H1 (cell line): ENCODE data around the gene GRB7. TPM values are rescaled to one million over a fixed set of nuclear protein-coding genes. Genes with fewer than 3 reads are reported as not detected.

Experiments used
- CTCF ChIA-PET: fragments of 300-600 bp; sonication (Branson Sonifier 250); formaldehyde crosslinking; loops from one replicate; lab custom pipeline; 2021; ENCODE audit not compliant: partially characterized antibody; lab: Charles Lee
- POLR2A ChIA-PET: fragments of 300-600 bp; sonication (Branson Sonifier 250); formaldehyde crosslinking; loops from one replicate; lab custom pipeline; 2021; ENCODE audit warnings: inconsistent platforms; ENCODE audit not compliant: partially characterized antibody; lab: Charles Lee
- DNase-seq, 2 experiments: peaks; one replicate each; pipeline versions ENCODE4 v3.0.0 to v3.0.0-alpha.2; 2010 to 2022; ENCODE audit warnings: low spot score in 2 of 2, low read depth in 1 of 2, mixed read lengths in 1 of 2
- FAIRE-seq: peaks from 2 replicates; lab custom pipeline; 2011; peaks lifted over from hg19 to GRCh38; lab: Jason Lieb, UNC
- H2AFZ ChIP-seq: 2 replicates; pipeline ENCODE4 v1.8.1; 2012; ENCODE audit warnings: low read length, inconsistent platforms
- H2AK5ac ChIP-seq: 2 replicates; pipeline ENCODE4 v1.6.1; 2013; ENCODE audit warnings: low read depth, low read length
- H2BK120ac ChIP-seq: replicated peaks from 2 replicates; pipeline ENCODE3; 2013; ENCODE audit warnings: low read depth, low read length, inconsistent platforms
- H2BK12ac ChIP-seq: 2 replicates; pipeline ENCODE4 v1.6.1; 2013; ENCODE audit warnings: low read depth, low read length
- H2BK15ac ChIP-seq: 2 replicates; pipeline ENCODE4 v1.6.1; 2013; ENCODE audit warnings: low read length
- H2BK20ac ChIP-seq: 2 replicates; pipeline ENCODE4 v1.6.1; 2013; ENCODE audit warnings: low read length
- H2BK5ac ChIP-seq: 2 replicates; pipeline ENCODE4 v1.6.1; 2013; ENCODE audit warnings: low read depth, low read length
- H3K14ac ChIP-seq: 2 replicates; pipeline ENCODE4 v1.6.1; 2013; ENCODE audit warnings: inconsistent platforms; ENCODE audit not compliant: insufficient read length
- H3K18ac ChIP-seq: 2 replicates; pipeline ENCODE4 v1.6.1; 2013; ENCODE audit warnings: low read length; ENCODE audit errors: extremely low read depth
- H3K23ac ChIP-seq: 2 replicates; pipeline ENCODE4 v1.6.1; 2013; ENCODE audit warnings: inconsistent platforms; ENCODE audit not compliant: insufficient read length
- H3K23me2 ChIP-seq: 2 replicates; pipeline ENCODE4 v1.6.1; 2013; ENCODE audit warnings: low read depth, low read length
- H3K27ac ChIP-seq: 2 replicates; pipeline ENCODE4 v1.6.1; 2011; ENCODE audit warnings: low read depth, low read length, inconsistent platforms
- H3K27me3 ChIP-seq, 4 experiments: replicated peaks in 1 of 4; 1 replicate in 1 of 4; 2 replicates in 3 of 4; pipeline versions ENCODE4 v1.6.1 to v1.8.1; 2011 to 2013; ENCODE audit warnings: low read length in 3 of 4, mild to moderate bottlenecking in 3 of 4, inconsistent platforms in 2 of 4, mixed read lengths in 2 of 4, moderate library complexity in 1 of 4; ENCODE audit not compliant: control insufficient read depth in 3 of 4, insufficient read depth in 3 of 4; ENCODE audit errors: extremely low read depth in 1 of 4
- H3K36me3 ChIP-seq, 4 experiments: 2 replicates each; pipeline versions ENCODE4 v1.6.1 to v1.8.1; 2011 to 2013; ENCODE audit warnings: mild to moderate bottlenecking in 4 of 4, low read length in 3 of 4, moderate library complexity in 2 of 4, control low read depth in 1 of 4, inconsistent platforms in 1 of 4; ENCODE audit not compliant: insufficient read depth in 4 of 4, control insufficient read depth in 2 of 4
- H3K4ac ChIP-seq: replicated peaks from 2 replicates; pipeline ENCODE3; 2013; ENCODE audit warnings: low read length, low read depth, mixed read lengths, inconsistent platforms; ENCODE audit not compliant: insufficient read length
- H3K4me1 ChIP-seq, 4 experiments: replicated peaks in 1 of 4; 1 replicate in 1 of 4; 2 replicates in 3 of 4; pipeline versions ENCODE4 v1.6.1 to v1.8.1; 2011 to 2013; ENCODE audit warnings: low read length in 3 of 4, inconsistent platforms in 2 of 4, mixed read lengths in 1 of 4; ENCODE audit not compliant: insufficient read depth in 4 of 4, control insufficient read depth in 3 of 4
- H3K4me2 ChIP-seq, 2 experiments: 2 replicates each; pipeline versions ENCODE4 v1.6.1 to v1.8.1; 2011 to 2013; ENCODE audit warnings: low read depth in 2 of 2, low read length in 2 of 2, control low read depth in 1 of 2, inconsistent platforms in 1 of 2, mild to moderate bottlenecking in 1 of 2; ENCODE audit not compliant: insufficient read depth in 1 of 2
- H3K4me3 ChIP-seq, 4 experiments: fragments of 200-600, 300-600 bp in 1 of 4; sonication (generic), shearing (Covaris generic), sonication (Bioruptor Twin) in 1 of 4; 2 replicates each; pipeline versions ENCODE4 v1.5.1 to v1.8.1; 2011 to 2016; ENCODE audit warnings: low read length in 4 of 4, low read depth in 3 of 4, control low read depth in 2 of 4, inconsistent platforms in 2 of 4, mild to moderate bottlenecking in 2 of 4, mixed read lengths in 1 of 4, moderate library complexity in 1 of 4; ENCODE audit not compliant: insufficient read depth in 2 of 4; ENCODE audit errors: extremely low read depth in 1 of 4
- H3K56ac ChIP-seq: replicated peaks from 2 replicates; pipeline ENCODE3; 2013; ENCODE audit warnings: low read depth, mild to moderate bottlenecking, mixed read lengths, low read length, inconsistent platforms; ENCODE audit not compliant: insufficient read length
- H3K79me1 ChIP-seq: 2 replicates; pipeline ENCODE4 v1.6.1; 2013; ENCODE audit warnings: low read depth, low read length, control low read depth
- H3K79me2 ChIP-seq, 2 experiments: 2 replicates each; pipeline versions ENCODE4 v1.6.1 to v1.8.1; 2012 to 2013; ENCODE audit warnings: low read length in 2 of 2, mild to moderate bottlenecking in 2 of 2, inconsistent platforms in 1 of 2; ENCODE audit not compliant: insufficient read depth in 2 of 2, control insufficient read depth in 1 of 2
- H3K9ac ChIP-seq, 4 experiments: replicated peaks in 1 of 4; 1 replicate in 1 of 4; 2 replicates in 3 of 4; pipeline versions ENCODE4 v1.6.1 to v1.8.1; 2011 to 2013; ENCODE audit warnings: low read depth in 3 of 4, low read length in 3 of 4, control low read depth in 2 of 4, mild to moderate bottlenecking in 2 of 4, moderate library complexity in 2 of 4, inconsistent platforms in 1 of 4; ENCODE audit errors: extremely low read depth in 1 of 4
- H3K9me3 ChIP-seq, 2 experiments: 2 replicates each; pipeline versions ENCODE4 v1.6.1 to v1.8.1; 2012 to 2013; ENCODE audit warnings: mild to moderate bottlenecking in 2 of 2, moderate library complexity in 2 of 2, control low read depth in 1 of 2, inconsistent platforms in 1 of 2, low read depth in 1 of 2, low read length in 1 of 2, mixed read lengths in 1 of 2; ENCODE audit not compliant: insufficient read depth in 2 of 2
- H4K20me1 ChIP-seq, 2 experiments: replicated peaks in 1 of 2; 2 replicates each; pipeline versions ENCODE3 to v1.8.1; 2011 to 2013; ENCODE audit warnings: inconsistent platforms in 2 of 2, low read length in 2 of 2, mild to moderate bottlenecking in 1 of 2; ENCODE audit not compliant: insufficient read depth in 2 of 2, control insufficient read depth in 1 of 2
- H4K5ac ChIP-seq: 2 replicates; pipeline ENCODE4 v1.6.1; 2013; ENCODE audit warnings: low read length, low read depth, mixed read lengths, inconsistent platforms; ENCODE audit not compliant: insufficient read length
- H4K8ac ChIP-seq: 2 replicates; pipeline ENCODE4 v1.8.0; 2013; ENCODE audit warnings: mild to moderate bottlenecking, moderate library complexity, low read length, inconsistent platforms; ENCODE audit not compliant: insufficient read depth; ENCODE audit errors: extremely low read depth
- H4K91ac ChIP-seq: replicated peaks from 2 replicates; pipeline ENCODE3; 2013; ENCODE audit warnings: low read length, mixed read lengths, inconsistent platforms; ENCODE audit not compliant: insufficient read length
- CBX8 ChIP-seq: fragments of 300-800, 300-1000 bp; sonication (generic); IDR thresholded peaks from 2 replicates; pipeline ENCODE4 v1.7.1; 2016; ENCODE audit warnings: low read depth, low read length, borderline replicate concordance
- CTBP2 ChIP-seq: IDR thresholded peaks from 2 replicates; pipeline ENCODE4 v1.7.0; 2011; ENCODE audit warnings: borderline replicate concordance, mild to moderate bottlenecking, moderate library complexity, mixed read lengths, low read length; ENCODE audit not compliant: insufficient read depth, insufficient read length
- EGR1 ChIP-seq: IDR thresholded peaks from 2 replicates; pipeline ENCODE4 v1.6.1; 2011; ENCODE audit warnings: low read depth, low read length, borderline replicate concordance
- HDAC2 ChIP-seq, 2 experiments: fragments of 300-600 bp in 1 of 2; sonication (generic) in 1 of 2; IDR thresholded peaks; 2 replicates each; pipeline ENCODE4 v1.6.1; 2011 to 2012; ENCODE audit warnings: low read depth in 2 of 2, low read length in 2 of 2, mild to moderate bottlenecking in 2 of 2, moderate library complexity in 2 of 2, borderline replicate concordance in 1 of 2, inconsistent platforms in 1 of 2
- RXRA ChIP-seq: IDR thresholded peaks from 2 replicates; pipeline ENCODE4 v1.6.1; 2011; ENCODE audit warnings: low read depth, mild to moderate bottlenecking, low read length, moderate library complexity; ENCODE audit not compliant: insufficient read depth
- TBP ChIP-seq: IDR thresholded peaks from 2 replicates; pipeline ENCODE4 v1.6.1; 2011; ENCODE audit warnings: low read depth, low read length, improper control_type of control experiment
- WGBS, 2 experiments: shearing (Covaris generic) in 1 of 2; methylation state at CpG; one replicate each; pipeline versions ENCODE4 v1.1.6 to v1.1.7; 2013 to 2015; ENCODE audit warnings: low lambda C conversion rate in 2 of 2, mixed read lengths in 2 of 2, inconsistent platforms in 1 of 2, low coverage in 1 of 2, missing lambda C conversion rate in 1 of 2; ENCODE audit not compliant: insufficient replicate concordance in 2 of 2, insufficient coverage in 1 of 2, insufficient read length in 1 of 2; ENCODE audit errors: extremely low coverage in 1 of 2, missing lambda C conversion rate in 1 of 2; 5-methylcytosine and 5-hydroxymethylcytosine counted together
- polyA plus RNA-seq, 7 experiments: library from polyadenylated mRNA; depleted of rRNA in 3 of 7; stranded (reverse) in 5 of 7; unstranded in 2 of 7; fragments of >200 nt in 5 of 7; fragments of 200-250 nt in 2 of 7; gene quantifications; 1 replicate in 5 of 7; 2 replicates in 1 of 7; 4 replicates in 1 of 7; pipeline versions ENCODE4 v1.2.1 to v1.2.3, GENCODE V29; 2011 to 2013; ENCODE audit warnings: missing spikeins in 2 of 7, mixed read lengths in 2 of 7
- total RNA-seq: library from RNA; stranded (reverse); fragmentation: NEBNext Ultra II Directional; extraction: Animal tissue kit (Norgen Biotek cat#: 25700); gene quantifications from 2 replicates; pipeline ENCODE4 v1.2.1, GENCODE V29; 2021
- TF ChIP-seq, protein P1 (sequence below), 3 experiments: IDR thresholded peaks; 1 replicate in 2 of 3; 2 replicates in 1 of 3; pipeline versions ENCODE4 v1.5.1 to v1.6.1; 2011; ENCODE audit warnings: low read length in 3 of 3, mild to moderate bottlenecking in 3 of 3, inconsistent platforms in 2 of 3, low read depth in 1 of 3, moderate library complexity in 1 of 3; ENCODE audit not compliant: insufficient read depth in 1 of 3; ENCODE audit errors: control extremely low read depth in 1 of 3
- TF ChIP-seq, protein P2 (sequence below): IDR thresholded peaks from 2 replicates; pipeline ENCODE4 v1.6.1; 2011; ENCODE audit warnings: low read depth, mild to moderate bottlenecking, low read length; ENCODE audit not compliant: insufficient read depth

GRB7 gene
- total and polyA plus RNA-seq, 2 of the 8 experiments (the other 6 are each of a cell fraction or from before 2014, with no cell fraction given), result 32.2 to 41.5 TPM

DNA sequence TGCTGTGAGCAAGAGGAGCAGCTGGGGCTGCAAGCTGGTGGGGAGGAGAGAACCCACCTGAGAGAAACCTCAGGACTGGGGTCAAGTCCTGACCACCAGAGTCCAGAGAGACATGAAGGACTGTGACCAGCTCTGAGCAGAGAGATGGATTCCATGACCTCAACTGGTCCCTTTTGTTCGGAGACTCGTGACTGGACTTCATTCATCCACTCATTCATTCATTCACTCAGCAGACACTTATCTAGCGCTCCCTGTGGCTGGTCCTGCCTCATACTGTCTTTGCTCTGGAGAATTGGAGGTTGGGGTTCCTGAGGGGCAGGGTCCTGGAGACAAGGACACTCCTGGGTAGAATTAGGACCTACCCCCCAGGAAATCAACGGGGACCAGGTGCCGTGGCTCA is 33.8 kb upstream of the GRB7 start:
- H3K14ac ChIP-seq, result no peak overlapping the region
- H2AFZ ChIP-seq, result no peak overlapping the region
- TF ChIP-seq TBP, result no peak
- no peak for TF ChIP-seq HDAC2 (IDR thresholded peaks at IDR 0.05; ENCODE audit: borderline replicate concordance in 1 of 2, low read depth in 2 of 2, low read length in 2 of 2)
- TF ChIP-seq, protein P1, sequence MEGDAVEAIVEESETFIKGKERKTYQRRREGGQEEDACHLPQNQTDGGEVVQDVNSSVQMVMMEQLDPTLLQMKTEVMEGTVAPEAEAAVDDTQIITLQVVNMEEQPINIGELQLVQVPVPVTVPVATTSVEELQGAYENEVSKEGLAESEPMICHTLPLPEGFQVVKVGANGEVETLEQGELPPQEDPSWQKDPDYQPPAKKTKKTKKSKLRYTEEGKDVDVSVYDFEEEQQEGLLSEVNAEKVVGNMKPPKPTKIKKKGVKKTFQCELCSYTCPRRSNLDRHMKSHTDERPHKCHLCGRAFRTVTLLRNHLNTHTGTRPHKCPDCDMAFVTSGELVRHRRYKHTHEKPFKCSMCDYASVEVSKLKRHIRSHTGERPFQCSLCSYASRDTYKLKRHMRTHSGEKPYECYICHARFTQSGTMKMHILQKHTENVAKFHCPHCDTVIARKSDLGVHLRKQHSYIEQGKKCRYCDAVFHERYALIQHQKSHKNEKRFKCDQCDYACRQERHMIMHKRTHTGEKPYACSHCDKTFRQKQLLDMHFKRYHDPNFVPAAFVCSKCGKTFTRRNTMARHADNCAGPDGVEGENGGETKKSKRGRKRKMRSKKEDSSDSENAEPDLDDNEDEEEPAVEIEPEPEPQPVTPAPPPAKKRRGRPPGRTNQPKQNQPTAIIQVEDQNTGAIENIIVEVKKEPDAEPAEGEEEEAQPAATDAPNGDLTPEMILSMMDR (IDR thresholded peaks at IDR 0.05; ENCODE audit: control extremely low read depth in 1 of 3, insufficient read depth in 1 of 3, low read depth in 1 of 3, low read length in 3 of 3), result peak in 1 of 3 experiments; percentile 8; a peak in 1 of 4 replicates
- no peak for TF ChIP-seq EGR1
- TF ChIP-seq, protein P2, sequence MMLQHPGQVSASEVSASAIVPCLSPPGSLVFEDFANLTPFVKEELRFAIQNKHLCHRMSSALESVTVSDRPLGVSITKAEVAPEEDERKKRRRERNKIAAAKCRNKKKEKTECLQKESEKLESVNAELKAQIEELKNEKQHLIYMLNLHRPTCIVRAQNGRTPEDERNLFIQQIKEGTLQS, result no peak
- TF ChIP-seq CTBP2, result no peak
- no peak for TF ChIP-seq RXRA
- no peak for TF ChIP-seq CBX8
- TF ChIP-seq, all 59 proteins: peak for 1
- H3K79me2 ChIP-seq, result peaks cover 42 to 98% of the 10 kb centered on the region in 2 experiments
- WGBS, 2 experiments, result 93% methylated on average over 5 of the region's 5 CpGs; no CpG with 5 or more reads in 1 of the 2 experiments
- H3K4me2 ChIP-seq, result peak overlapping the region in 1 of 2 experiments; percentile 88; a peak in 2 of 4 replicates
- H3K23me2 ChIP-seq, result peaks cover 13% of the 10 kb centered on the region
- no peaks in the 10 kb centered on the region for H3K9me3 ChIP-seq
- peaks cover 25 to 32% of the 10 kb centered on the region in 2 experiments for H4K20me1 ChIP-seq
- no peak overlapping the region for H2BK12ac ChIP-seq
- no peak overlapping the region for H3K56ac ChIP-seq
- 0 out of 2 replicates have a peak overlapping the region, but pooled peaks have one; percentile 72 for H2BK15ac ChIP-seq
- H4K91ac ChIP-seq, result no peak overlapping the region
- H2BK120ac ChIP-seq, result no peak overlapping the region
- H3K4me3 ChIP-seq, result no peak overlapping the region
- H3K27ac ChIP-seq, result no peak overlapping the region
- POLR2A ChIA-PET, result interaction anchor here (1.0 to 38.1 kb wide), 7 partner anchors 11 to 70 kb away, joined by 4 to 708 read pairs (median 6); partner anchors contain the start of genes MIEN1, PGAP3, PNMT and TCAP
- no peak overlapping the region for H3K9ac ChIP-seq
- no peak overlapping the region for H4K5ac ChIP-seq
- H4K8ac ChIP-seq, result no peak overlapping the region
- CTCF ChIA-PET, result interaction anchor here (0.6 to 52.4 kb wide), 7 partner anchors 24 to 70 kb away, joined by 3 to 1885 read pairs (median 5); partner anchors contain the start of genes MIEN1, PPP1R1B and STARD3
- peaks cover 12 to 43% (median 26%) of the 10 kb centered on the region in 4 experiments for H3K4me1 ChIP-seq
- H2AK5ac ChIP-seq, result no peak overlapping the region
- H3K36me3 ChIP-seq, result peaks cover 9 to 24% (median 16%) of the 10 kb centered on the region in 4 experiments
- H2BK5ac ChIP-seq, result peak overlapping the region; percentile 75; the same call in 1 of the 2 replicates
- H3K23ac ChIP-seq, result no peak overlapping the region
- H3K27me3 ChIP-seq, result no peaks in the 10 kb centered on the region
- no peak for DNase-seq
- no peak overlapping the region for H3K4ac ChIP-seq
- H3K79me1 ChIP-seq, result peaks cover 22% of the 10 kb centered on the region
- no peak overlapping the region; the same call in 1 of the 2 replicates for H3K18ac ChIP-seq
- no peak for FAIRE-seq
- no peak overlapping the region for H2BK20ac ChIP-seq
